GM06990 (cell line): ENCODE data around the gene GOLGA2.

ENCODE experiments used
- DNase-seq: peaks from one replicate; pipeline ENCODE4 v3.0.0-alpha.2; 2011; ENCODE audit not compliant: insufficient read length; ENCODE audit errors: extremely low read depth
- H3K27me3 ChIP-seq: replicated peaks from 2 replicates; pipeline ENCODE4 v1.6.0; 2011; ENCODE audit warnings: low read length; ENCODE audit not compliant: control insufficient read depth, insufficient read depth
- H3K36me3 ChIP-seq: 2 replicates; pipeline ENCODE4 v1.5.1; 2011; ENCODE audit warnings: low read length; ENCODE audit not compliant: control insufficient read depth, insufficient read depth
- H3K4me3 ChIP-seq: replicated peaks from 2 replicates; pipeline ENCODE4 v1.5.1; 2011; ENCODE audit warnings: low read depth, mild to moderate bottlenecking, control low read depth, low read length
- CTCF ChIP-seq: IDR thresholded peaks from 2 replicates; pipeline ENCODE4 v1.5.1; 2011; ENCODE audit warnings: low read length, control low read depth, mild to moderate bottlenecking, inconsistent platforms; ENCODE audit not compliant: insufficient read depth, poor library complexity, severe bottlenecking

Gene GOLGA2

GRCh38 chr9:128213746-128214497 lies 61.9 kb downstream of the GOLGA2 start:
- Histone ChIP-seq H3K4me3 (no peak overlapping the region), H3K27me3 (no peaks in the 10 kb centered on the region), H3K36me3 (no peaks in the 10 kb centered on the region)
- no peak for DNase-seq
- no peak for TF ChIP-seq CTCF

- Histone ChIP-seq H3K36me3 (no peaks in the 10 kb centered on the region), H3K27me3 (no peaks in the 10 kb centered on the region), H3K4me3 (no peak overlapping the region)
- no peak for DNase-seq
- no peak for TF ChIP-seq CTCF
Observed at GRCh38 chr9:128211981-128212281, 63.9 kb downstream of the GOLGA2 start.

- TF ChIP-seq CTCF = no peak
- DNase-seq = no peak
- H3K4me3 ChIP-seq = no peak overlapping the region
- no peaks in the 10 kb centered on the region for H3K36me3 ChIP-seq
- H3K27me3 ChIP-seq = no peaks in the 10 kb centered on the region; the same call in 1 of the 2 replicates
Observed at GRCh38 chr9:128211186-128211980, 64.4 kb downstream of the GOLGA2 start.

GRCh38 chr9:128208946-128209669 lies 66.7 kb downstream of the GOLGA2 start:
- Histone ChIP-seq H3K27me3 (peaks cover 4% of the 10 kb centered on the region), H3K4me3 (no peak overlapping the region), H3K36me3 (no peaks in the 10 kb centered on the region)
- no peak for DNase-seq
- TF ChIP-seq CTCF = no peak

- H3K36me3 ChIP-seq = no peaks in the 10 kb centered on the region
- DNase-seq = no peak
- no peak for TF ChIP-seq CTCF
- no peak overlapping the region for H3K4me3 ChIP-seq
- H3K27me3 ChIP-seq = peaks cover 4% of the 10 kb centered on the region
Observed at GRCh38 chr9:128208386-128208785, 67.4 kb downstream of the GOLGA2 start.
